ENCODE results near the gene CARD11.
A peak's percentile ranks its signal among the peaks of the same experiment; 100 is the strongest.

DNA sequence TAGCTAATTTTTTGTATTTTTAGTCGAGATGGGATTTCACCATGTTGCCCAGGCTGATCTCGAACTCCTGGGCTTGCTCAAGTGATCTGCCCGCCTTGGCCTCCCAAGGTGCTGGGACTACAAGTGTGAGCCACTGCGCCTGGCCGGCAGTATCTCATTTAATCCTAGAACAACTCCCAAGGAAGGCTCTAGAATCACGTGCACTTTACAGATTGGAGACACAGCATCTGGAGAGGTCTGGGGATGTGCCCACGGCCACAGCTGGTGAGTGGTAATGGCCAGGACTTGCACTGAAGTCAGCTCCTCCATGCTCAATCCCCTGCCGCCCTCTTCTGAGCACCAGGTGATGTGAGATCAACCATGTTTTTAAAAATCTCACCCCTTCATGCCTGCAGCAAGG lies 43.1 kb downstream of the CARD11 start:
- TF ChIP-seq CREB1 (CRISPR knock-in tag; IDR thresholded peaks at IDR 0.05; ENCODE audit: low read depth) (no peak), EZH2phosphoT487 (IDR thresholded peaks at IDR 0.05; ENCODE audit: unreplicated experiment) (no peak), POLR2AphosphoS5 (IDR thresholded peaks at IDR 0.05; ENCODE audit: low read depth) (no peak), EZH2 (IDR thresholded peaks at IDR 0.05; ENCODE audit: low read depth, unreplicated experiment) (no peak), JUNB (IDR thresholded peaks at IDR 0.05; ENCODE audit: unreplicated experiment) (no peak), ZNF331 (CRISPR knock-in tag; IDR thresholded peaks at IDR 0.05; ENCODE audit: low read depth) (no peak), NANOG (IDR thresholded peaks at IDR 0.05; ENCODE audit: borderline replicate concordance) (no peak), ZNF114 (CRISPR knock-in tag; IDR thresholded peaks at IDR 0.05) (no peak), STAT1 (IDR thresholded peaks at IDR 0.05; ENCODE audit: unreplicated experiment) (no peak)
- TF ChIP-seq, protein P1, sequence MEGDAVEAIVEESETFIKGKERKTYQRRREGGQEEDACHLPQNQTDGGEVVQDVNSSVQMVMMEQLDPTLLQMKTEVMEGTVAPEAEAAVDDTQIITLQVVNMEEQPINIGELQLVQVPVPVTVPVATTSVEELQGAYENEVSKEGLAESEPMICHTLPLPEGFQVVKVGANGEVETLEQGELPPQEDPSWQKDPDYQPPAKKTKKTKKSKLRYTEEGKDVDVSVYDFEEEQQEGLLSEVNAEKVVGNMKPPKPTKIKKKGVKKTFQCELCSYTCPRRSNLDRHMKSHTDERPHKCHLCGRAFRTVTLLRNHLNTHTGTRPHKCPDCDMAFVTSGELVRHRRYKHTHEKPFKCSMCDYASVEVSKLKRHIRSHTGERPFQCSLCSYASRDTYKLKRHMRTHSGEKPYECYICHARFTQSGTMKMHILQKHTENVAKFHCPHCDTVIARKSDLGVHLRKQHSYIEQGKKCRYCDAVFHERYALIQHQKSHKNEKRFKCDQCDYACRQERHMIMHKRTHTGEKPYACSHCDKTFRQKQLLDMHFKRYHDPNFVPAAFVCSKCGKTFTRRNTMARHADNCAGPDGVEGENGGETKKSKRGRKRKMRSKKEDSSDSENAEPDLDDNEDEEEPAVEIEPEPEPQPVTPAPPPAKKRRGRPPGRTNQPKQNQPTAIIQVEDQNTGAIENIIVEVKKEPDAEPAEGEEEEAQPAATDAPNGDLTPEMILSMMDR (conservative IDR thresholded peaks at IDR 0.05; ENCODE audit: low read depth in 2 of 2) = peak in 1 of 2 experiments; percentile 26; a peak in 2 of 4 replicates
- TF ChIP-seq, protein P2, sequence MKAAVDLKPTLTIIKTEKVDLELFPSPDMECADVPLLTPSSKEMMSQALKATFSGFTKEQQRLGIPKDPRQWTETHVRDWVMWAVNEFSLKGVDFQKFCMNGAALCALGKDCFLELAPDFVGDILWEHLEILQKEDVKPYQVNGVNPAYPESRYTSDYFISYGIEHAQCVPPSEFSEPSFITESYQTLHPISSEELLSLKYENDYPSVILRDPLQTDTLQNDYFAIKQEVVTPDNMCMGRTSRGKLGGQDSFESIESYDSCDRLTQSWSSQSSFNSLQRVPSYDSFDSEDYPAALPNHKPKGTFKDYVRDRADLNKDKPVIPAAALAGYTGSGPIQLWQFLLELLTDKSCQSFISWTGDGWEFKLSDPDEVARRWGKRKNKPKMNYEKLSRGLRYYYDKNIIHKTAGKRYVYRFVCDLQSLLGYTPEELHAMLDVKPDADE (IDR thresholded peaks at IDR 0.05) = no peak
- TF ChIP-seq, protein P3, sequence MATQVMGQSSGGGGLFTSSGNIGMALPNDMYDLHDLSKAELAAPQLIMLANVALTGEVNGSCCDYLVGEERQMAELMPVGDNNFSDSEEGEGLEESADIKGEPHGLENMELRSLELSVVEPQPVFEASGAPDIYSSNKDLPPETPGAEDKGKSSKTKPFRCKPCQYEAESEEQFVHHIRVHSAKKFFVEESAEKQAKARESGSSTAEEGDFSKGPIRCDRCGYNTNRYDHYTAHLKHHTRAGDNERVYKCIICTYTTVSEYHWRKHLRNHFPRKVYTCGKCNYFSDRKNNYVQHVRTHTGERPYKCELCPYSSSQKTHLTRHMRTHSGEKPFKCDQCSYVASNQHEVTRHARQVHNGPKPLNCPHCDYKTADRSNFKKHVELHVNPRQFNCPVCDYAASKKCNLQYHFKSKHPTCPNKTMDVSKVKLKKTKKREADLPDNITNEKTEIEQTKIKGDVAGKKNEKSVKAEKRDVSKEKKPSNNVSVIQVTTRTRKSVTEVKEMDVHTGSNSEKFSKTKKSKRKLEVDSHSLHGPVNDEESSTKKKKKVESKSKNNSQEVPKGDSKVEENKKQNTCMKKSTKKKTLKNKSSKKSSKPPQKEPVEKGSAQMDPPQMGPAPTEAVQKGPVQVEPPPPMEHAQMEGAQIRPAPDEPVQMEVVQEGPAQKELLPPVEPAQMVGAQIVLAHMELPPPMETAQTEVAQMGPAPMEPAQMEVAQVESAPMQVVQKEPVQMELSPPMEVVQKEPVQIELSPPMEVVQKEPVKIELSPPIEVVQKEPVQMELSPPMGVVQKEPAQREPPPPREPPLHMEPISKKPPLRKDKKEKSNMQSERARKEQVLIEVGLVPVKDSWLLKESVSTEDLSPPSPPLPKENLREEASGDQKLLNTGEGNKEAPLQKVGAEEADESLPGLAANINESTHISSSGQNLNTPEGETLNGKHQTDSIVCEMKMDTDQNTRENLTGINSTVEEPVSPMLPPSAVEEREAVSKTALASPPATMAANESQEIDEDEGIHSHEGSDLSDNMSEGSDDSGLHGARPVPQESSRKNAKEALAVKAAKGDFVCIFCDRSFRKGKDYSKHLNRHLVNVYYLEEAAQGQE (IDR thresholded peaks at IDR 0.05; ENCODE audit: unreplicated experiment) = no peak
- TF ChIP-seq, protein P4, sequence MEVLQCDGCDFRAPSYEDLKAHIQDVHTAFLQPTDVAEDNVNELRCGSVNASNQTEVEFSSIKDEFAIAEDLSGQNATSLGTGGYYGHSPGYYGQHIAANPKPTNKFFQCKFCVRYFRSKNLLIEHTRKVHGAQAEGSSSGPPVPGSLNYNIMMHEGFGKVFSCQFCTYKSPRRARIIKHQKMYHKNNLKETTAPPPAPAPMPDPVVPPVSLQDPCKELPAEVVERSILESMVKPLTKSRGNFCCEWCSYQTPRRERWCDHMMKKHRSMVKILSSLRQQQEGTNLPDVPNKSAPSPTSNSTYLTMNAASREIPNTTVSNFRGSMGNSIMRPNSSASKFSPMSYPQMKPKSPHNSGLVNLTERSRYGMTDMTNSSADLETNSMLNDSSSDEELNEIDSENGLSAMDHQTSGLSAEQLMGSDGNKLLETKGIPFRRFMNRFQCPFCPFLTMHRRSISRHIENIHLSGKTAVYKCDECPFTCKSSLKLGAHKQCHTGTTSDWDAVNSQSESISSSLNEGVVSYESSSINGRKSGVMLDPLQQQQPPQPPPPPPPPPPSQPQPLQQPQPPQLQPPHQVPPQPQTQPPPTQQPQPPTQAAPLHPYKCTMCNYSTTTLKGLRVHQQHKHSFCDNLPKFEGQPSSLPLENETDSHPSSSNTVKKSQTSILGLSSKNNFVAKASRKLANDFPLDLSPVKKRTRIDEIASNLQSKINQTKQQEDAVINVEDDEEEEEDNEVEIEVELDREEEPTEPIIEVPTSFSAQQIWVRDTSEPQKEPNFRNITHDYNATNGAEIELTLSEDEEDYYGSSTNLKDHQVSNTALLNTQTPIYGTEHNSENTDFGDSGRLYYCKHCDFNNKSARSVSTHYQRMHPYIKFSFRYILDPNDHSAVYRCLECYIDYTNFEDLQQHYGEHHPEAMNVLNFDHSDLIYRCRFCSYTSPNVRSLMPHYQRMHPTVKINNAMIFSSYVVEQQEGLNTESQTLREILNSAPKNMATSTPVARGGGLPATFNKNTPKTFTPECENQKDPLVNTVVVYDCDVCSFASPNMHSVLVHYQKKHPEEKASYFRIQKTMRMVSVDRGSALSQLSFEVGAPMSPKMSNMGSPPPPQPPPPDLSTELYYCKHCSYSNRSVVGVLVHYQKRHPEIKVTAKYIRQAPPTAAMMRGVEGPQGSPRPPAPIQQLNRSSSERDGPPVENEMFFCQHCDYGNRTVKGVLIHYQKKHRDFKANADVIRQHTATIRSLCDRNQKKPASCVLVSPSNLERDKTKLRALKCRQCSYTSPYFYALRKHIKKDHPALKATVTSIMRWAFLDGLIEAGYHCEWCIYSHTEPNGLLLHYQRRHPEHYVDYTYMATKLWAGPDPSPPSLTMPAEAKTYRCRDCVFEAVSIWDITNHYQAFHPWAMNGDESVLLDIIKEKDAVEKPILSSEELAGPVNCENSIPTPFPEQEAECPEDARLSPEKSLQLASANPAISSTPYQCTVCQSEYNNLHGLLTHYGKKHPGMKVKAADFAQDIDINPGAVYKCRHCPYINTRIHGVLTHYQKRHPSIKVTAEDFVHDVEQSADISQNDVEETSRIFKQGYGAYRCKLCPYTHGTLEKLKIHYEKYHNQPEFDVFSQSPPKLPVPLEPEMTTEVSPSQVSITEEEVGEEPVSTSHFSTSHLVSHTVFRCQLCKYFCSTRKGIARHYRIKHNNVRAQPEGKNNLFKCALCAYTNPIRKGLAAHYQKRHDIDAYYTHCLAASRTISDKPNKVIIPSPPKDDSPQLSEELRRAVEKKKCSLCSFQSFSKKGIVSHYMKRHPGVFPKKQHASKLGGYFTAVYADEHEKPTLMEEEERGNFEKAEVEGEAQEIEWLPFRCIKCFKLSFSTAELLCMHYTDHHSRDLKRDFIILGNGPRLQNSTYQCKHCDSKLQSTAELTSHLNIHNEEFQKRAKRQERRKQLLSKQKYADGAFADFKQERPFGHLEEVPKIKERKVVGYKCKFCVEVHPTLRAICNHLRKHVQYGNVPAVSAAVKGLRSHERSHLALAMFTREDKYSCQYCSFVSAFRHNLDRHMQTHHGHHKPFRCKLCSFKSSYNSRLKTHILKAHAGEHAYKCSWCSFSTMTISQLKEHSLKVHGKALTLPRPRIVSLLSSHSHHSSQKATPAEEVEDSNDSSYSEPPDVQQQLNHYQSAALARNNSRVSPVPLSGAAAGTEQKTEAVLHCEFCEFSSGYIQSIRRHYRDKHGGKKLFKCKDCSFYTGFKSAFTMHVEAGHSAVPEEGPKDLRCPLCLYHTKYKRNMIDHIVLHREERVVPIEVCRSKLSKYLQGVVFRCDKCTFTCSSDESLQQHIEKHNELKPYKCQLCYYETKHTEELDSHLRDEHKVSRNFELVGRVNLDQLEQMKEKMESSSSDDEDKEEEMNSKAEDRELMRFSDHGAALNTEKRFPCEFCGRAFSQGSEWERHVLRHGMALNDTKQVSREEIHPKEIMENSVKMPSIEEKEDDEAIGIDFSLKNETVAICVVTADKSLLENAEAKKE (CRISPR knock-in tag; IDR thresholded peaks at IDR 0.05) = no peak
